Mucosa of rectum (tissue), 2 donors: ENCODE data around the gene SFTA2.
"Not testable (repeated sequence)": the region's sequence is repeated elsewhere in the genome, so short reads cannot be mapped to it uniquely, and the experiment has no call there.

ENCODE experiments used
- H3K27ac ChIP-seq, 2 donors: one replicate each; pipeline ENCODE4 v1.7.0; 2013; ENCODE audit warnings: inconsistent platforms in 2 of 2, low read depth in 2 of 2, low read length in 2 of 2
- H3K27me3 ChIP-seq, 2 donors: one replicate each; pipeline ENCODE4 v1.7.0; 2013; ENCODE audit warnings: low read length in 2 of 2; ENCODE audit not compliant: control insufficient read depth in 2 of 2, insufficient read depth in 2 of 2
- H3K36me3 ChIP-seq, 2 donors: one replicate each; pipeline ENCODE4 v1.7.0; 2013; ENCODE audit warnings: low read length in 2 of 2; ENCODE audit not compliant: control insufficient read depth in 2 of 2, insufficient read depth in 2 of 2
- H3K4me1 ChIP-seq, 2 donors: one replicate each; pipeline ENCODE4 v1.7.0; 2013; ENCODE audit warnings: low read length in 2 of 2, mild to moderate bottlenecking in 1 of 2; ENCODE audit not compliant: control insufficient read depth in 2 of 2, insufficient read depth in 2 of 2
- H3K4me3 ChIP-seq, 2 donors: one replicate each; pipeline ENCODE4 v1.7.0; 2013; ENCODE audit warnings: low read length in 2 of 2
- H3K9ac ChIP-seq, 2 donors: one replicate each; pipeline ENCODE4 v1.7.0; 2013; ENCODE audit warnings: low read length in 2 of 2, low read depth in 1 of 2, mild to moderate bottlenecking in 1 of 2
- H3K9me3 ChIP-seq, 2 donors: one replicate each; pipeline ENCODE4 v1.7.0; 2013; ENCODE audit warnings: low read length in 2 of 2; ENCODE audit not compliant: control insufficient read depth in 2 of 2
- donor health status: healthy.
- donor health status: Normal muscosa, but diverticular disease.

The SFTA2 gene

DNA sequence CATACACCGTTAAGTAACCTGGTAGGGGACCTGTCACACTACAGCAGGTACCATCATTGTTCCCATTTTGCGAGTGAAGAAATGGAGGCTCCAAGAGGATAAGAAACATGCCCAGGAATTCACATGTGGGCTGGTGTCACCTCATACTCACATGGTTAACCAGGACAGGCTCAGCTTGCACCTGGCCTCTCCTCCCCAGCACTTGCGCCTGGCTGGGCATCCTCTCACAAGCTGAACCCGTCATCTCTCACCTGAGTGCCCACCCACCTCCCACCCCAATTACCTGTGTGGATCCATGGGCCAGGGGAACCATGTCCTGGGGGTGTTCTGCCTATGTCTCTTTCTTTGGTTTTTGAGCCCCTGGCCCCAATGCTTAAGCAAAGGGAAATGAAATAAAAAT lies 1.5 kb downstream of the SFTA2 start:
- Histone ChIP-seq H3K9me3 (peaks cover 0 to 3% of the 10 kb centered on the region in 2 donors), H3K9ac (no peak overlapping the region), H3K27me3 (no peaks in the 10 kb centered on the region), H3K4me3 (no peak overlapping the region), H3K4me1 (no peaks in the 10 kb centered on the region), H3K27ac (no peak overlapping the region), H3K36me3 (peaks cover 12 to 14% of the 10 kb centered on the region in 2 donors)

DNA sequence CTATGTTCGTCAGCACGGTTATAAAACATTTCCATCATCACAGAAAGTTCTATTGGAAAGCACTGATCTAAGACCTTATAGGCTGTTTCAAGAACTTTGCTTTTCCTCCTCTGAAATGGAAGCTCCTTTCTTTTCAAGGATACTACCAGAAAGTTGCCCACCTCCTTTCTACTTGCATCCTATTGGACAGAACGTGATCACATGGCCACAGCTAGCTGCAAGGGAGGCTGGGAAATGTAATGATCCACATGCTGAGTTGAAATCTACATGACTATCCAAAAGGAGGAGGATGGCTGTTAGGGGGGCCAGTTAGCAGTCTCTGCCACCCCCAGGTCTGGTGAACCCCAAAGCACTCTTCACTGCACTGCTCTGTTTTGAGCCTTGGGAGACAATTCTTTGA lies 3.3 kb downstream of the SFTA2 start:
- Histone ChIP-seq H3K27me3 (no peaks in the 10 kb centered on the region), H3K9me3 (peaks cover 0 to 3% of the 10 kb centered on the region in 2 donors), H3K9ac (no peak overlapping the region), H3K36me3 (peaks cover 13 to 14% of the 10 kb centered on the region in 2 donors), H3K4me3 (no peak overlapping the region), H3K4me1 (no peaks in the 10 kb centered on the region), H3K27ac (no peak overlapping the region)

DNA sequence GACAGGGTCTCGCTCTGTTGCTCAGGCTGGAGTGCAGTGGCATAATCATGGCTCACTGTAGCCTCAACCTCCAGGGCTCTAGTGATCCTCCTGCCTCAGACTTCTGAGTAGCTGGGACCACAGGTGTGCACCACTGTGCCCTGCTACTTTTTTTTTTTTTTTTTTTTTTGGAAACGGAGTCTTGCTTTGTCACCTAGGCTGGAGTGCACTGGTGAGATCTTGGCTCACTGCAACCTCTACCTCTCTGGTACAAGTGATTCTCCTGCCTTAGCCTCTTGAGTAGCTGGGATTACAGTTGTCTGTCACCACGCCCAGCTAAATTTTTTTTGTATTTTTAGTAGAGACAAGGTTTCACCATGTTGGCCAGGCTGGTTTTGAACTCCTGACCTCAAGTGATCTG lies 4.9 kb downstream of the SFTA2 start:
- H3K27ac ChIP-seq, H3K4me3 ChIP-seq: not testable (repeated sequence)
- H3K36me3 ChIP-seq, result peaks cover 29% of the 10 kb centered on the region in 2 donors

DNA sequence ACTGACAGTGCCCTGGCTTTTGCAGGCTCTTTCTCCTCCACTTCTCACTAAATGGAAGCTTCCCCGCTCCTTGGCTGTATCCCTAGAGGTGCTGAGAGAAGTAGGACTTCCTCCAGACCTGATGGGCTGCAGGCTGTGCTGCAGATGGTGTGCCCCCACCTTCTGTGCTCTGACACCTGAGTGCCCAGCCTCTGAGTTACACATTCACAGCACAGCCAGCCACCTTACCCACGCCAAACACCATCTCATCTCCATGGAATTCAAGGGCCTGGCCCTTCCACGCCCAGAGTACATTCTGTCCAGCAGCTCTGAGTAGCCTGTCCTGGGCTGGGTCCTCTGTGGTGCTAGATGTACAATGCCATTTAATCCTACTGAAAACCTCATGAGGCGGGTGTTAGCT lies 5.3 kb downstream of the SFTA2 start:
- no peak overlapping the region for H3K9ac ChIP-seq
- peaks cover 0 to 3% of the 10 kb centered on the region in 2 donors for H3K9me3 ChIP-seq
- H3K27ac ChIP-seq, result no peak overlapping the region
- no peak overlapping the region for H3K4me3 ChIP-seq
- peaks cover 33% of the 10 kb centered on the region in 2 donors for H3K36me3 ChIP-seq
- no peaks in the 10 kb centered on the region for H3K27me3 ChIP-seq
- no peaks in the 10 kb centered on the region for H3K4me1 ChIP-seq

More for the DNA sequence above, 4.9 kb downstream of the SFTA2 start:
- not testable (repeated sequence) for H3K9ac ChIP-seq, H3K27me3 ChIP-seq, H3K9me3 ChIP-seq, H3K4me1 ChIP-seq

DNA sequence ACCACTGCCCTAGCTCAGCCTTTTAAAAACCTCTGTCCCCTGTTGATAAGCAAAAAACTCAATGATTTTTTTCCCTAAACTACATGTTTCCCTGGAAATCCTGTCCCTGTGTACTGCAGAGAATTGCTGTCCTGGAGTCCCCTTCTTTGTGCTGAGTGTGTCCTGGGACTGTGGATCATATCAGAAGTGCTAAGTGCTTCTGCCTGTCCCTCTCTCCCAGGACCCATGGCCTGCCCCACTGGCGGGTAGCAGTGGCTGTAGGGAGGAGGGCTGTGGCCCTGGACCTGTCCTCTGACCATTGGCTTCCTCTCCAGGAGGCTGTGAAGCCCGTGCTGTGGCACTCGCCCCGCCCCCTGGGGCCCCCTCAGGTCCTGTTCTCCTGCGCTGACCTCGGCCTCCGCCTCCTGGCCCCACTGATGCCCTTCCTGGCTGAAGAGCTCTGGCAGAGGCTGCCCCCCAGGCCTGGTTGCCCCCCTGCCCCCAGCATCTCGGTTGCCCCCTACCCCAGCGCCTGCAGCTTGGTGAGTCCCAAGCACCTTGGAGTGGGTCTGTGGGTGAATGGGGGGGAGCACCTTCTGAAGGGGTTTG lies 7.8 kb downstream of the SFTA2 start:
- not testable (repeated sequence) for H3K4me1 ChIP-seq, H3K9me3 ChIP-seq, H3K27me3 ChIP-seq, H3K4me3 ChIP-seq, H3K27ac ChIP-seq, H3K9ac ChIP-seq
- H3K36me3 ChIP-seq, result peaks cover 56 to 57% of the 10 kb centered on the region in 2 donors

DNA sequence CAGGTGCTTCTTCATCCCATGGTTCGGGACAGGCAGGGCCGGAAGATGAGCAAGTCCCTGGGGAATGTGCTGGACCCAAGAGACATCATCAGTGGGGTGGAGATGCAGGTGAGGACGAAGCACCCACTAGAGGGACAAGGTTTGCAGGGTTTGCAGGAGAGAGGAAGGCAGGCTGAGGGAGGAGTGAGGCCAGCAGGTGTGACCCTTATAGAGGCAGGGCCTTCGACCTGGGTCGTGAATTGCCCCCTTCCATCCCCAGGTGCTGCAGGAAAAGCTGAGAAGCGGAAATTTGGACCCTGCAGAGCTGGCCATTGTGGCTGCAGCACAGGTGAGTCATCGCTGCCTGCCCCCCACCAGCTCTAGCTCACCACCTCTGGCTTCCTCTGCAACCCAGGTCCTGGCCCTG lies 9.5 kb downstream of the SFTA2 start:
- no peak overlapping the region for H3K27ac ChIP-seq
- peaks cover 57 to 65% of the 10 kb centered on the region in 2 donors for H3K36me3 ChIP-seq
- H3K27me3 ChIP-seq, result no peaks in the 10 kb centered on the region
- no peak overlapping the region for H3K4me3 ChIP-seq
- H3K4me1 ChIP-seq, result no peaks in the 10 kb centered on the region
- H3K9me3 ChIP-seq, result no peaks in the 10 kb centered on the region
- H3K9ac ChIP-seq, result no peak overlapping the region

DNA sequence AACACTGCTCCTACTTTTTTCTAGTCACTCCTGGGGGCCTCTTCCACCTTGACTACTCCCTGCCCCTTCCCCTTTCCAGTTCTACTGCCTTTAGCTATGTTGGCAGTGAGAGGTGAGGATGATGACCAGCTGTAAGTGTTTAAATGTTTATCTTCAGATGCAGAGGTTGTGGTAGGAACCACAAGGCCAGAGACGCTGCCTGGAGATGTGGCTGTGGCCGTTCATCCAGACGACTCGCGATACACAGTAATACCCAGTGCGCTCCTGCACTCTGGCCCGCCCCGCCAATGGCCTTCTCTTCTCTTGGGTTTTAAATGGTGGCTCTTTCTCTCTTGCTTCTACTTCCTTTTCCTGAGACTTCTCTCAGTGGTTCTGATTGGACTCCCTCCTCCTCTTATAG lies 13.3 kb downstream of the SFTA2 start:
- Histone ChIP-seq H3K27me3 (no peaks in the 10 kb centered on the region), H3K27ac (no peak overlapping the region), H3K9me3 (no peaks in the 10 kb centered on the region), H3K36me3 (peaks cover 43 to 60% of the 10 kb centered on the region in 2 donors), H3K4me3 (no peak overlapping the region), H3K4me1 (peaks cover 15% of the 10 kb centered on the region in 2 donors), H3K9ac (no peak overlapping the region)

DNA sequence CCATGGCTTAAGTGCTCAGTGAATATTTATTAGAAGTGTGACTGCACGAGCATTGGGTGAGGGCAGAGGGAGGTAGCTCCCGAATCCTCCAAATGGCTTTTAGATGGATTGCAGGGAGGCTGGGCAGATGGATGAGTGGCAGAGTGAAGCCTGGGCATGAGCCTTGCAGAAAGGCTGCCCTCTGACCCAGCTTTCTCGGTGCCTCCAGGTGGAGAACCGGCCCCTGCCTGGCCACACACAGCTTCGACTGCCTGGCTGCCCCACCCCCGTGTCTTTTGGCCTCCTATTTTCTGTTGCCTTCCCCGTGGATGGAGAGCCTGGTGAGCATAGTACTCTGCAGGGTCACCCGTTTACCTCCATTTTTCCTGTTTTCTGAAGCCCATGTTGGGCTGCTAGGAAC lies 14.5 kb downstream of the SFTA2 start:
- no peak overlapping the region for H3K27ac ChIP-seq
- no peaks in the 10 kb centered on the region for H3K9me3 ChIP-seq
- no peak overlapping the region for H3K4me3 ChIP-seq
- peaks cover 32 to 48% of the 10 kb centered on the region in 2 donors for H3K36me3 ChIP-seq
- H3K27me3 ChIP-seq, result no peaks in the 10 kb centered on the region
- no peak overlapping the region for H3K9ac ChIP-seq
- H3K4me1 ChIP-seq, result peaks cover 18 to 22% of the 10 kb centered on the region in 2 donors

DNA sequence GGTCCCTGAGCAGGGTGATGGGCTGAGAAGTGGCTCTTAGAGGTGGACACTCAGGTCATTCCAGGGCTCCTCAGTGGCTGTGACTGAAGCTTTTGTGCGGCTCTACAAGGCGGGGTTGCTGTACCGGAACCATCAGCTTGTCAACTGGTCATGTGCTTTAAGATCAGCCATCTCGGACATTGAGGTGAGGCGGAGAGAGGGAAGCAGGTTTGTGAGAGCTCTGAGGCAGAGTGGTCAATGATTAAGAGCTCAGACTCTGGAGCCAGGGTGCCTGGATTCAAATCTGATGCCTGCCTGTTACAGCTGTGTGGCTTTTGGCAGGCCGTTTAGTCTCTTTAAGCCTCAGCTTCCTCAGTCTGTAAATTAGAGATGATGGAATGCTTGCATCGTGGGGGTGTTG lies 14.9 kb downstream of the SFTA2 start:
- Histone ChIP-seq H3K36me3 (peaks cover 31 to 48% of the 10 kb centered on the region in 2 donors), H3K9me3 (no peaks in the 10 kb centered on the region), H3K27ac (no peak overlapping the region), H3K9ac (no peak overlapping the region), H3K4me3 (no peak overlapping the region), H3K27me3 (no peaks in the 10 kb centered on the region), H3K4me1 (peaks cover 18 to 22% of the 10 kb centered on the region in 2 donors)

DNA sequence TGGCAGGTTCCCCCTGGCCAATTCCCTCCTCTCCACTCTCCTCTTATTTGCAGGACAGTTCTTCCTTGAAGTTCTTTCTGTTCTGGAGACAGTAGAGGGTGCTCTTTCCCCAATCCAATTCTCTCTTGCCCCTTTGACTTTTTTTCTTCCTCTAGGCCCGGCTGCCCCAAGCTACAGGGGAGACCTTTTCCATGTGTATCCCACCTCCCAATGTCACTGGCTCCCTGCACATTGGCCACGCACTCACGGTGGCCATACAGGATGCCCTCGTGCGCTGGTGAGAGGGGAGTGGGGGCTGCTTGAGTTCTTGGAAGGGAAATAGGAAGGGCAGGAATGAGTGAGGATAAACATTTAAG lies 16.4 kb downstream of the SFTA2 start:
- H3K4me3 ChIP-seq, result peak overlapping the region in 1 of 2 donors; percentile 91
- no peak overlapping the region for H3K27ac ChIP-seq
- peak overlapping the region in 1 of 2 donors; percentile 85 for H3K9ac ChIP-seq
- no peaks in the 10 kb centered on the region for H3K27me3 ChIP-seq
- peaks cover 24 to 42% of the 10 kb centered on the region in 2 donors for H3K36me3 ChIP-seq
- no peaks in the 10 kb centered on the region for H3K9me3 ChIP-seq
- peaks cover 18 to 22% of the 10 kb centered on the region in 2 donors for H3K4me1 ChIP-seq
